Measurements from ENCODE around the gene MLH3.

MLH3 gene

DNA sequence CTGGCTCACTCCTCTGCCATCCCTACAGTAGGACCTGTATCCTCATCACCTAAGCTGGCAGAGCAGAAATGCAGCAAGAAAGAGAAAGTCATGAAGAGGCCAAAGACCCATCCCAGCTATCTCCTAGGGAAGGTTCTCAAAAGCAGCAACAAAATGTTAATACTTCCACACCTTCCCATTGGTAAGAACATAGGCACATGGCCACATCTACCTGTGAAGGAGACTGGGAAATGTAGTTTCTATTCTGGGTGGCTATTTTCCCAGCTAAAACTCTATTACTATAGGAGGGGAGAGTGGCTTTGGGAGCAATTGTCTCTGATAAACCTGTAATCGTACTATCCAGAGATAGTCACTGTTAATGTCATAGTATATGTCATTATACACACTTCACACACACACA lies 62.3 kb downstream of the MLH3 start:
- DNase-seq (no peak), ATAC-seq (no peak)
- no peaks in the 10 kb centered on the region for H3K9me3 Mint-ChIP-seq
- no peak overlapping the region for H3K27ac Mint-ChIP-seq
- H3K4me1 Mint-ChIP-seq: no peaks in the 10 kb centered on the region
- H3K27me3 Mint-ChIP-seq: no peaks in the 10 kb centered on the region
- H3K4me3 Mint-ChIP-seq: no peak overlapping the region

DNA sequence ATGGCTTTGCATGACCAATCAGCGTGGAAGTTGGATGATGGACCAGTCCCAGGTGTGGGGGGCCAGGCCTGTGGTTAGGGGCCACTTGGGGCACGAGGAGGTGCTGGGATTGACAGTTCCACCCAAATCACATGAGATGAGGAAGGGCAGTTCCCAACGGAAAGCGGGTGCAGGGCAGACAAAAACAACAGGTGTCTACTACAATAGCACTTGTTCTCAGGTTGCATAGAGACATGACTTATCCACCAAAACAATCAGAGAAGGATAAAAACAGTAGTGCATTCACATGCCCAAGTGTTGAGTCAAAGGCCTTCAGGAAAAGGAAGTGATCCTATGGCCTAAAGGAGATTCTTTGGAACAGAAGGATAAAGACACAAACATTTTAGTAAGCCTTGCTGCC lies 63.1 kb downstream of the MLH3 start:
- Mint-ChIP-seq H3K27ac (no peak overlapping the region), H3K27me3 (no peaks in the 10 kb centered on the region), H3K4me3 (no peak overlapping the region), H3K9me3 (no peaks in the 10 kb centered on the region), H3K4me1 (no peaks in the 10 kb centered on the region)
- ATAC-seq (no peak), DNase-seq (no peak)

DNA sequence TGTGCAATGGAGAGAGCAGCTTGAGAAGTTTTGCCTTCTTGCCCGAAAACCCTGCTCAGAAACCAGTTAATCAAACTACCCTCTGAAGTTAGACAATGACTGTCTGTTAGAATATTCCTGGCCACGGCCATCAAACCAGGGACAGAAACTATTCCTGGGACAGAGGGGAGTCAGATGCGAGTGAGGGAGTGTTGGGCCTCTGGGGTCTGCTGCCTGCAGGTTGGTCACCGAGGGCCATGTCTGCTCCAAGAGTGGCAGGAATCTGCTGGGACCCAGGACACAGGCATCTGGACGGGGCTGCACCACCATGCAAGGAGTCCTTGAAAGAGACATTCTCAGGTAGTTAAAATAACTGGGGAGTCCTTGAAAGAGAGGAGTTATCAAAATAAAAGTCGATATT lies 65.5 kb downstream of the MLH3 start:
- ATAC-seq (no peak), DNase-seq (no peak)
- H3K4me3 Mint-ChIP-seq: no peak overlapping the region
- H3K4me1 Mint-ChIP-seq: no peaks in the 10 kb centered on the region
- no peaks in the 10 kb centered on the region for H3K27me3 Mint-ChIP-seq
- no peaks in the 10 kb centered on the region for H3K9me3 Mint-ChIP-seq
- no peak overlapping the region for H3K27ac Mint-ChIP-seq

DNA sequence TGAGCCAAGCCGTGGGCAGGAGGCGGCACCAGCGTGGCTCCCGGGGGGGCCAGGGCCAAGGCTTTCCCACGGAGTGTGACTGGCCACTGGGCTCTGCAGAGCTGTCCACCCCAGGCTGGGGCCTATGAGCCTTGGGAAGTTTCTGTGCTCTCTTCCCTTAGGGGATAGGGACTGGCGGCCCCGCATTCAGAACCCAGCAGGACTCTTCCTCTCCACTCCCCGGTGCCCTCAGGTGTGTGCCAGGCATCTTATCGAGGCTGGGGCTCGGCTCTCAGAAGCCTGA lies 66.3 kb downstream of the MLH3 start:
- no peaks in the 10 kb centered on the region for H3K4me1 Mint-ChIP-seq
- ATAC-seq (no peak), DNase-seq (no peak)
- H3K4me3 Mint-ChIP-seq: no peak overlapping the region
- H3K27me3 Mint-ChIP-seq: no peaks in the 10 kb centered on the region
- no peaks in the 10 kb centered on the region for H3K9me3 Mint-ChIP-seq
- H3K27ac Mint-ChIP-seq: no peak overlapping the region

DNA sequence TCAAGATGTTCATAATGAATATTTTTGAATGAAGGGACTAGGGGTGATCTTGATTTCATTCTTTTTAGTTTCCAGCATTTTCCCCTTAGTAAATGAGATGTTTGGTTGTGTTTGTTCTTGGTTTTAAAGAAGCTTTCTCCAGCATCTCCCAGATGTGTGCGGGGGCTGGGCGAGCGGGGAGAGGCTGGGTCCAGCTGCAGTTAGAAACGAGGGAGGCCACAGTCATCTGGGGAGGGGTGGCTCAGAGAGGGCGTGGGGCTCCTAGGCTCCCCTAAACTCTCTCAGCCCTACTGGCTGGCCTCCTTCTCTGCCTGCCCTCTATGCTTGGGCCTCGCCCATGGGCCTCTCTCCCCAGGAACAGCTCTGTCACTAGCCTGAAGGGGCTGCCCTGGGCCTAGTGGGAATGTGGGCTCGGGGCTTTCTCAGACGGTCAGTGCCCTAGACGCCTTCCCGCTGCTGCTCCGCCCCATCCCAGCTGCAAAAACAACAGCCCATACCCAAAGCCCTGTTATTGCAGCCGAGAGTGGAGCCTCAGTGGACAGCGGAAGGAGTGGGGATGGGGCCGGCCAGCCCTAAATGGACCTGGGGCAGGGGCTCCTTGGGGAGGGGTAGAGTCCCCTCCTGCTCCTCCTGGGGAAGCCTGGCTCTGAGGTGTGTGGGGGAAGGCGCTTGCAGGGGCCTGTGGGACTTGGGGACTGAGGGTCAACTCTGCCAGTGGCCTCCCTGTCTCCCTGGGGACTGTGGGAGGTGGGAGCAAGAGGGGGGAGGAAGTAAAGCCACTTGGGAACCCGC lies 66.8 kb downstream of the MLH3 start:
- ATAC-seq (no peak), DNase-seq (no peak)
- H3K27ac Mint-ChIP-seq: peak overlapping the region; percentile 66 to 72
- H3K9me3 Mint-ChIP-seq: no peaks in the 10 kb centered on the region
- no peak overlapping the region for H3K4me3 Mint-ChIP-seq
- H3K4me1 Mint-ChIP-seq: no peaks in the 10 kb centered on the region
- no peaks in the 10 kb centered on the region for H3K27me3 Mint-ChIP-seq

DNA sequence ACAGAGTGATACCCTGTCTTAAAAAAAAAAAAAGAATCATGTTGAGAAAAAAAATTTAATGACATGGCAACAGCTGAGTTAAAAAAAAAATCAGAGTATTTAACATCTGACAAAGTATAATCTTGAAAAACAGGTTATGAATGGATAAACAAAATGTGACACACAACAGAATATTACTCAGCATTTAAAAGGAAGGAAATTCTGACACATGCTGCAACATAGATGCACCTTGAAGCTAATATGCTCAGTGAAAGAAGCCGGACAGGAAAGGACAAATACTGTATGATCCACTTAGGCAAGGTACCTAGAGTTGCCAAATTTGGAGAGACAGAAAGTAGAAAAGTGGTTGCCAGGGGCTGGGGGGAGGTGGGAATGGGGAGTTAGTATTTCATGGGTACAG lies 67.9 kb downstream of the MLH3 start:
- Mint-ChIP-seq H3K4me3 (no peak overlapping the region), H3K4me1 (no peaks in the 10 kb centered on the region), H3K27me3 (no peaks in the 10 kb centered on the region), H3K27ac (no peak overlapping the region), H3K9me3 (no peaks in the 10 kb centered on the region)
- ATAC-seq (no peak), DNase-seq (no peak)

DNA sequence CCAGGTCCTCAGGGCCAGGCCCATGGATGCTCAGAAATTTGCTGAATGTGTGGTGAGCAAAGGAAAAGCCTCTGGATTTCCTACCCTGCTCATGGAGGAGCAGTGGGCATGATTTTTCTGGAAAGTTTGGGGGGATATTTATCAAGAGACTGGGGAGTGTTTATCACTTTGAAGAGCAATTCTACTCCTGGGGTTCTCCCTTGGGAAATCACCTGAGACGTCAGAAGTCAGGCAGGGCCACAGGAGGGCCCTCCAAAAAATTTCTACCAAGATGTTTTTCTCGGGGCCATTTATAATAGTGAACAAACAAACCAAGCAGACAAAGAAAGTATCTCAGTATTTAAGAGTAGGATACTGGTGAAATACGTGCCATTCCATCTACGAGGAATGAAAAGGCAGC lies 68.6 kb downstream of the MLH3 start:
- ATAC-seq (no peak), DNase-seq (no peak)
- Mint-ChIP-seq H3K27me3 (no peaks in the 10 kb centered on the region), H3K4me3 (no peak overlapping the region), H3K4me1 (no peaks in the 10 kb centered on the region), H3K27ac (no peak overlapping the region), H3K9me3 (no peaks in the 10 kb centered on the region)

DNA sequence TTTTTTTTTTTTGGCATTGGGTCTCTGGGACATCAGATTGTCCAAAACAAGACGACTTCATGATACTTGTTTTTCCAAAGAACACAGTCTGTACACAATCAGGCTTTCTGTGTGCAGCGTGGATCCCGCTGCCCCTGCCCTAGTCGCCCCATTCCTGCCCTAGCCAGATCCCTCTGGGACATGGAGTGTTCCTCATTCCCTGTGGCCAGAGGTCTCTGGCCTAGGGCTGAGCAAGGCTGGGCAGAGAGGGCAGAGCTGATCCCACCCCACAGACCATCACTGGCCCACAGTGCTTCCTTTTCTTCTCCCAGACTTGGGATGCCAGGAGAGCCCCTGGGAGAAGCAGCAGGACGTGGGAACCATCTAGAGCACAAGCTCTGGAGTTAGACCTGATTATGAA lies 69.4 kb downstream of the MLH3 start:
- no peak overlapping the region for H3K4me3 Mint-ChIP-seq
- ATAC-seq: no peak
- DNase-seq: no peak
- H3K4me1 Mint-ChIP-seq: no peaks in the 10 kb centered on the region
- H3K27me3 Mint-ChIP-seq: no peaks in the 10 kb centered on the region
- no peaks in the 10 kb centered on the region for H3K9me3 Mint-ChIP-seq
- no peak overlapping the region for H3K27ac Mint-ChIP-seq

DNA sequence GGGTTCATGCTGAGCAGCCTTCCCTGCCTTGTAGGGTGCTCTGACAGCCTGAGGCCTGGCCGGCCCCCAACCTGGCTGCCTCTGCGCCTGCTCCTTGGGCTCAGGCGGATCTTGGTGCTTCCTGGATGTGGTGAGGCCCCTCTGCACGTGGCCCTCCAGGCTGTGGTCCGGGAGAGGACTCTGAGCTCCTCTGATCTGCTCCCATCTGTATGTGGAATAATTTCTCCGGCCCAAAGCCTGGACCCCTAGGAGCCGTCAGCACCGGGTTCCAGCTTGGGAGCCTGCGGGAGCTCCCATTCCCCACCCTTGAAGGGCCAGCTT lies 69.8 kb downstream of the MLH3 start:
- no peak for ATAC-seq
- Mint-ChIP-seq H3K27ac (no peak overlapping the region), H3K9me3 (no peaks in the 10 kb centered on the region), H3K4me1 (no peaks in the 10 kb centered on the region), H3K27me3 (no peaks in the 10 kb centered on the region), H3K4me3 (no peak overlapping the region)
- DNase-seq: no peak

DNA sequence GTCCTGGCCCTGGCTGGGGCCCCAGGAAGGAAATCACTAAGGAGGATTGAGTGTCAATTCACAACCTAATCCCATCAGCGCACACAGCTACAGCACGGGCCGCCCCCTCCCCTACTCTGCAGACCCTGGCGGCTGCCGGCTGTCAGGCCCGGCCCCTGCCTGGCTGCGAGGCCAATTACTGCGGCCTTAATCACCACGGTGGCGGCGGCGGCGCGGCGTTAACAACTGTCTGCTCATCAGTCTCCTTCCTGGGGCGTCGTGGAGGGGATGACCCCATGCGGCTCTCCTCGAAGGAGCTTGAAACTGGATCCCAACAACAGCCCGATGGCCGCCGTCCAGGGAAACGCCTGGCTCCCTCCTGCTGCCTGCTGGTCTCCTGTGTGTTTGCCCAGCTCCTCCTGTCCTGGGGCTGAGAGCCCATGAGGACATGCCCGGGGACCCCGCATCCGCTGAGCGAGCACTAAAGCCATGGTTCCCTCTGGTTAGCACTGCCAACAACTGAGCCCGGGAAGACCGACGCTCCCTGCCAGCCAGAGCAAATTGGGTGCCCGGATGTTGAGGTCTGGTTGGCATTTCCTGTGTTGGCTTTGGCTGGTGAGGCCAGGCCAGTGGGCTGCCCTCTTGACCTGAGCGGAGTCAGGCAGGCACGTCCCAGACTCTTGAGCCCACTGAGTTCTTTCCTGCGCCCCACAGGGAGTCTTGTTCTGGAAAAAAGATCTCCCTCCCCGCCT lies 70.4 kb downstream of the MLH3 start:
- Mint-ChIP-seq H3K4me3 (no peak overlapping the region), H3K27ac (no peak overlapping the region), H3K4me1 (no peaks in the 10 kb centered on the region), H3K27me3 (no peaks in the 10 kb centered on the region), H3K9me3 (no peaks in the 10 kb centered on the region)
- no peak for ATAC-seq
- DNase-seq: no peak

DNA sequence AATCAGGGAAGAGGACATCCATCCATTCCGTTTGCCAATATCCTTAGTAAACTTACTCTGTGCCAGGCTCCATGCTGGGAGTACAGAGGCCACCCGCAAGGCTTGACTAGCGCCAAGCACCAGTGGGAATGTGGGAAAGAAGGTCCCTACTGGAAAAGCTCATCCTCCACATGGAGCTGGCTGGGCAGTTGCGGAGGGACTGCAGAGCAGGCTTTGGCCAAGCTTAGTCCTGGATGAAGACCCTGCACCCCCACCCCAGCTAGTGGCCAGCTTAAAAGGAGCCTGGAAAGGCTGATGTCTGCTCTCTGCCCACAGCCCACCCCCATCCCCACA lies 70.9 kb downstream of the MLH3 start:
- H3K27ac Mint-ChIP-seq: no peak overlapping the region
- H3K4me1 Mint-ChIP-seq: no peaks in the 10 kb centered on the region
- DNase-seq (no peak), ATAC-seq (no peak)
- H3K9me3 Mint-ChIP-seq: no peaks in the 10 kb centered on the region
- no peak overlapping the region for H3K4me3 Mint-ChIP-seq
- no peaks in the 10 kb centered on the region for H3K27me3 Mint-ChIP-seq

DNA sequence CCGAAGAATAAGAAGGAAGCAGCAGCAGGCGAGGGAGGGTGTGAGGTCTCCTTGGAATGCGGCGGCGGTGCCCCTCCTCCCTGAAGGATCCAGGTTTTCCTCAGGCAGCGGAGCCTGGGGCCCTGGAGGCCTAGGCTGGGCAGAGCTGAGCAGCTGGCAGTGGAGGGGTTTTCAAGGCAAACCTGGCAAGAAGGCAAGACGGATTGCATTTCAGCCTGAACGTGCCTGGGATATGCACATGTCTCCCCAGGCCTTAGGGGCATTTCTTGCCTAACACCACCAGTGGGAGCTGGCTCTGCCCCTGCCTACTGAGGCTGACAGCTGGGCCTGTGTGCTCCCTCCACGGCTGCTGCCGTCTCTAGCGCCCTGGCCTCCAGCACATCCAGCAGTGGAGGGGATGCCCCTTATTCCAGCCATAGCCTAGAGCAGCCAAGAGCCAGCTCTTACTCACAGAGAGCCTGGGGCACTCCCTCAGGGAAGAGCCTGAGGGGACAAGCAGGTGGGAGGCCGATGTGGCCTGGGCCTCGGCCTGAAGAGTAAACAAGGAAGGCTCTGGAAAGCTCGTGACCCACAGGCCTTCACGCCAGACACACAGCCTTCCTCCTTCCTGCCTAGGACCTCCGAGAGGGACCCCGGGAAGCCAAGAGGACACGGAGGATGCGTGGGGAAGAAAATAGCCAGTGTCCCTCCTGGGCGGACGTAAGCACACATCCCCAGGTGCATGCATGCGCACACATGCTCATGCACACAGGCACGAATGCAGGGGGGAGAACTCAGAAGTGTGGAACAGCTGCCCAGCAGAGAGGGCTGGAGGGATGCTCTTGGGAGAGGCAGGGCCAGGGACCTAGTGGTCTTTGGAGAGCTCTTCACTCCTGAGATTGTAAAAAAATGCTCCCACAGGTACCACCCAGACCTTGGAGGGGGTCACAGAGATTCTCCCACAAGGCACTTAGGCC lies 71.5 kb downstream of the MLH3 start:
- DNase-seq: no peak
- H3K27me3 Mint-ChIP-seq: no peaks in the 10 kb centered on the region
- H3K27ac Mint-ChIP-seq: no peak overlapping the region
- no peaks in the 10 kb centered on the region for H3K4me1 Mint-ChIP-seq
- no peak overlapping the region for H3K4me3 Mint-ChIP-seq
- H3K9me3 Mint-ChIP-seq: no peaks in the 10 kb centered on the region
- ATAC-seq: no peak

DNA sequence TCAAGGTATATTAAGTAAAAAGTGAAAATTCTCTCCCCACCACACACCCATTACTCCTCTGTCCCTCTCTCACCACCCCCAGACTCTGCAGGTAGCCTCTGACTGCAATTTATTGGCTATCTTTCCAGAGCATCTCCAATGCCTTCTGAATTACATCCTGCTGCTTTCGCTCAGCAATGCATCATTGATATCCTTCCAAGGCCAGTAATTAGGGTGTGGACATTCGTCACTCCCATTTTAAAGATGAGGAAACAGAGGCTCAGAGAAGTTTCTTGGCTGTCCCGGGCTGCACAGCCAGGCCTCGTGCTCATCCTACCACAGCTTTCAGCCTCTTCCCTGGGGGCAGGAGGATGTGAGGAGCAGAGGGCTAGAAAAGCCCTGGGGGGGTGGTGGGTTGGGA lies 72.2 kb downstream of the MLH3 start:
- ATAC-seq (no peak), DNase-seq (no peak)
- no peak overlapping the region for H3K4me3 Mint-ChIP-seq
- no peaks in the 10 kb centered on the region for H3K27me3 Mint-ChIP-seq
- peak overlapping the region in 1 of 2 donors; percentile 77 for H3K27ac Mint-ChIP-seq
- peaks cover 3% of the 10 kb centered on the region for H3K4me1 Mint-ChIP-seq
- no peaks in the 10 kb centered on the region for H3K9me3 Mint-ChIP-seq

DNA sequence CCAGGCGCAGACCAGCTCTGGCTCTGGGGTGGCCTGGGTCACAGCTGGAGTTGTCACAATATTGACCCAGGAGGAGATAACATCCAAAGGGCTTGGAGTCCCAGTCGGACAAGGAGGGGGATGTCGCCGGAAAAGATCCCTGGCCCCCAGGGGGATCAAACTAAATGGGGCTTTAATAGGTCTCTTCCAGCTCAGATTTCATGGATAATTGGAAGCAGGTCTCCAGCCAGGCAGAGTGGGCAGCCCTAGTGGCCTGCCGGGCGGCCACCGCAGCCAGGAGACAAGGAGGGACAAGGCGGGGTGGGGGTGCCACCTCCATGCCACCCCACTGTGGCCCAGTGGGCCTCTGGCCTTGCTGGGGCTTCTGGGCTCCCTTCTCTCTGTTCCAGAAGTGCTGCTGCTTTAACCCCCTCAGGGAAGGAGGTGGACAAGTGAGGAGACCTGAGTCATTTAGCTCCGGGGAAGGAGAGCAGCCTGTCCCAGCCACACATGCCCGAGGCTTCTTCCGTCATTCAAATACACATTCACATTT lies 72.8 kb downstream of the MLH3 start:
- H3K4me1 Mint-ChIP-seq: peaks cover 9% of the 10 kb centered on the region
- DNase-seq: no peak

DNA sequence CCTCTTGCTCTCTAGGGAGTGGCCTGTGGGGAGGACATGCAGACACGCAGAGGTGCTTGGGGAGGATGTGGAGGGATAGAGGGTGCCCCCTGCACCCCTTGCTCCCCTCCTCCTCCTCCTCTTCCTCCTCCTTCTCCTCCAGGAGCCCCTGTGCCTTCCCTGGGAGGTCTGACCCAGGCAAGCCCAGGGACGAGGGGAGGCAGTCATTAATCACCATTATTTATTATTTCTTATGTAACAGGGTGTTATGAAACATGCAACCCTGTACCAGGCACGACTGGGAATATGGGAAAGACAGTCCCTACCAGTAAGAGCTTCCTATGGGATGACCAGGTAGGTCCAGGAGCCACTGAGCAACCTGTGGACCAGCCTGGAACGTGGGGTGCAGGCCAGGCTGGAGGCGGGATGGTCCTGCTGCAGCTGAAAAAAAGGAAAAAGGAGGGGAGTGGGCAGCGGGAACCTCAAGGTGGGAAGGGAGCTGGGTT lies 73.3 kb downstream of the MLH3 start:
- DNase-seq: no peak
- ATAC-seq: no peak

More for the DNA sequence above, 72.8 kb downstream of the MLH3 start:
- H3K27me3 Mint-ChIP-seq: no peaks in the 10 kb centered on the region
- no peak for ATAC-seq
- H3K4me3 Mint-ChIP-seq: no peak overlapping the region
- H3K27ac Mint-ChIP-seq: peak overlapping the region in 1 of 2 donors; percentile 68
- H3K9me3 Mint-ChIP-seq: no peaks in the 10 kb centered on the region

More for the DNA sequence above, 73.3 kb downstream of the MLH3 start:
- Mint-ChIP-seq H3K27ac (peak overlapping the region in 1 of 2 donors; percentile 93), H3K4me1 (peaks cover 14% of the 10 kb centered on the region), H3K9me3 (no peaks in the 10 kb centered on the region), H3K4me3 (no peak overlapping the region), H3K27me3 (no peaks in the 10 kb centered on the region)

Data from stimulated activated naive CD8-positive, alpha-beta T cell treated with anti-CD3 and anti-CD28 coated beads, Interleukin-15, amount 100 ng/mL, for 72 hours (primary cell).